SKM-1 treated with dmso at 0.1 percent for 144 hours (cell line): Measurements from ENCODE around the gene MDM4.

Source experiments
- DNase-seq: peaks from one replicate; lab custom pipeline; 2025; ENCODE audit not compliant: unreplicated experiment; lab: John Stamatoyannopoulos, UW

Gene MDM4

GRCh38 chr1:204491655-204492054, 24.6 kb upstream of the MDM4 start:
- DNase-seq, result no peak

GRCh38 chr1:204493145-204493983, 22.8 kb upstream of the MDM4 start:
- no peak for DNase-seq

GRCh38 chr1:204493984-204494280, 22.3 kb upstream of the MDM4 start:
- peak; percentile 50 for DNase-seq

GRCh38 chr1:204494281-204495077, 21.7 kb upstream of the MDM4 start, which contains the start of gene PIK3C2B:
Gene PIK3C2B, minus strand, starts transcription at chr1:204494805. Its CDS starts 25,003 bp downstream, at chr1:204469802.
- peak; percentile 91 for DNase-seq

- DNase-seq, result no peak
These were observed 21.0 kb upstream of the MDM4 start for GRCh38 chr1:204495078-204495753.

- no peak for DNase-seq
These were observed 20.4 kb upstream of the MDM4 start for GRCh38 chr1:204495777-204496176.

GRCh38 chr1:204498981-204499380, 17.2 kb upstream of the MDM4 start:
- peak; percentile 73 for DNase-seq

GRCh38 chr1:204499511-204500468, 16.4 kb upstream of the MDM4 start:
- no peak for DNase-seq

GRCh38 chr1:204502241-204502640, 14.0 kb upstream of the MDM4 start:
- no peak for DNase-seq

- DNase-seq, result peak; percentile 82
These were observed 12.9 kb upstream of the MDM4 start for GRCh38 chr1:204503122-204503912.

- DNase-seq, result no peak
These were observed 12.2 kb upstream of the MDM4 start for GRCh38 chr1:204503913-204504519.

- DNase-seq, result no peak
These were observed 10.5 kb upstream of the MDM4 start for GRCh38 chr1:204505674-204506200.

- DNase-seq, result peak; percentile 97
These were observed 9.8 kb upstream of the MDM4 start for GRCh38 chr1:204506201-204506968.

GRCh38 chr1:204506969-204507316, 9.3 kb upstream of the MDM4 start:
- DNase-seq, result peak; percentile 90

- DNase-seq, result peak; percentile 43
These were observed 8.7 kb upstream of the MDM4 start for GRCh38 chr1:204507317-204508105.

- no peak for DNase-seq
These were observed 7.0 kb upstream of the MDM4 start for GRCh38 chr1:204509186-204509635.

- DNase-seq, result no peak
These were observed 4.8 kb upstream of the MDM4 start for GRCh38 chr1:204511366-204511765.
